Thyroid gland (tissue), 4 donors: ENCODE measurements around the gene TMEM256. TPM values are rescaled to one million over a fixed set of nuclear protein-coding genes. Genes with fewer than 3 reads are reported as not detected.

Source experiments
- DNase-seq, 2 donors: peaks; one replicate each; pipeline ENCODE4 v3.0.0-alpha.2; 2019
- H3K27ac ChIP-seq, 3 donors: fragments of 200-600 bp; sonication (generic); 1 replicate in 2 of 3; 2 replicates in 1 of 3; pipeline ENCODE4 v1.5.1; 2016 to 2019; ENCODE audit warnings: mild to moderate bottlenecking in 1 of 3, moderate library complexity in 1 of 3
- H3K27me3 ChIP-seq: fragments of 200-600 bp; sonication (generic); one replicate; pipeline ENCODE4 v1.5.1; 2019
- H3K36me3 ChIP-seq, 2 donors: fragments of 200-600 bp; sonication (generic); one replicate each; pipeline ENCODE4 v1.5.1; 2016 to 2019
- H3K4me1 ChIP-seq, 2 donors: fragments of 200-600 bp; sonication (generic); one replicate each; pipeline ENCODE4 v1.5.1; 2017 to 2019
- H3K4me3 ChIP-seq, 3 donors: fragments of 200-600 bp; sonication (generic); replicated peaks in 1 of 3; 1 replicate in 2 of 3; 2 replicates in 1 of 3; pipeline ENCODE4 v1.5.1; 2016; ENCODE audit warnings: mild to moderate bottlenecking in 1 of 3
- H3K9me3 ChIP-seq: fragments of 200-600 bp; sonication (generic); one replicate; pipeline ENCODE4 v1.5.1; 2017
- POLR2A ChIP-seq, 2 donors: fragments of 450-650 bp; IDR thresholded peaks; one replicate each; pipeline ENCODE4 v1.6.1; 2017; ENCODE audit warnings: antibody characterized with exemption in 2 of 2, mild to moderate bottlenecking in 2 of 2, moderate library complexity in 1 of 2
- WGBS, 2 donors: methylation state at CpG; one replicate each; pipeline ENCODE4 v1.1.5; 2017; 5-methylcytosine and 5-hydroxymethylcytosine counted together
- intact Hi-C: fragments of 100-400 bp; cut with DNase I; formaldehyde crosslinking; loops from one replicate; pipeline ENCODE4 v1.15.1; 2023
- total RNA-seq, 4 donors: library from RNA; depleted of rRNA; stranded (reverse); fragments of >200 nt; gene quantifications; one replicate each; pipeline ENCODE4 v1.2.3, GENCODE V29; 2016
- TF ChIP-seq, protein P1 (sequence below), 6 experiments: fragments of 200-600 bp in 3 of 6; fragments of 450-650 bp in 3 of 6; sonication (generic) in 3 of 6; IDR thresholded peaks; one replicate each; pipeline ENCODE4 v1.5.1; 2016 to 2019; ENCODE audit warnings: antibody characterized with exemption in 6 of 6, mild to moderate bottlenecking in 2 of 6, inconsistent platforms in 1 of 6, moderate library complexity in 1 of 6

TMEM256 gene
- 100 to 1,000 TPM in 1 of 4 donors, 10 to 100 TPM in 3; 27.8 to 133 (median 35.2) TPM for total RNA-seq

DNA sequence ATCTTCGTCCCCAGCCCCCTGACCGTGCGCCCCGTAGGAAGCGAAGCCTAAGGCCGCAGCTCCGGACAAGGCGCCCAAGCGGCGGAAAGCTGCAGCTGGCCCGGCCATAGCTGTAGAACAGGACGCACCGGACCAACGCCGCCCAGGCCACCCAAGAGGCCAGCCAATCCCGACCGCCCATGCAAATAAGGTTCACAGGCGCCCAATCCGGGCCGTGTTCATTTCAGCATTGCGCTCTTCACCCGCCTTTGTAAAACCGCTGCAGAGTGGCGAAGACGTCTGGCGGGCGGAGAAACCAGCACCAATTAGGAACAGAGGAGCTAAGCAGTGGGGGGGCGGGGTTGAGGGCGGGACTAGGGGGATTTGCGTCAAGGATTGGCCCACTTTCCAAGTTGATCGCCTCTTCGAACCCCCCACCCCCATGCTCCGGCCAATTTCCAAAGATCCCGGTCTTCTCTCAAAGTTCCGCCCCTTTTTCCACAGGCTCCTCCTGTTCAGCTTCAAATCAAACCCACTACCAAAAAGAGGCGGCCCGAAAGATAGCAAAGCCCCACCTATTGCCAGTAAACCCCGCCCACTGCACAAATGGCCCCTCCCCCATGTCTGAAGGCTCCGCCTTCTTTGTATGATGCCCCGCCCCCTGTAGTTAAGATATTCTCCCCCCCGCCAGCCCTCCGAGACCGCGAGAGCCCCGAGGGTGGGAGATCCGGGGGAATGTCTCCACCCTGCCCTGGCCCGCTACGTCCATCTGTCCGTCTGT is at the start of gene TMEM256:
Gene TMEM256 (minus strand): TSS at position 121 of the 760 bp plus-strand sequence. CDS start 13 bp downstream, at position 108.
- peak; percentile 79 to 99 for TF ChIP-seq POLR2A (IDR thresholded peaks at IDR 0.05)
- TF ChIP-seq, protein P1, sequence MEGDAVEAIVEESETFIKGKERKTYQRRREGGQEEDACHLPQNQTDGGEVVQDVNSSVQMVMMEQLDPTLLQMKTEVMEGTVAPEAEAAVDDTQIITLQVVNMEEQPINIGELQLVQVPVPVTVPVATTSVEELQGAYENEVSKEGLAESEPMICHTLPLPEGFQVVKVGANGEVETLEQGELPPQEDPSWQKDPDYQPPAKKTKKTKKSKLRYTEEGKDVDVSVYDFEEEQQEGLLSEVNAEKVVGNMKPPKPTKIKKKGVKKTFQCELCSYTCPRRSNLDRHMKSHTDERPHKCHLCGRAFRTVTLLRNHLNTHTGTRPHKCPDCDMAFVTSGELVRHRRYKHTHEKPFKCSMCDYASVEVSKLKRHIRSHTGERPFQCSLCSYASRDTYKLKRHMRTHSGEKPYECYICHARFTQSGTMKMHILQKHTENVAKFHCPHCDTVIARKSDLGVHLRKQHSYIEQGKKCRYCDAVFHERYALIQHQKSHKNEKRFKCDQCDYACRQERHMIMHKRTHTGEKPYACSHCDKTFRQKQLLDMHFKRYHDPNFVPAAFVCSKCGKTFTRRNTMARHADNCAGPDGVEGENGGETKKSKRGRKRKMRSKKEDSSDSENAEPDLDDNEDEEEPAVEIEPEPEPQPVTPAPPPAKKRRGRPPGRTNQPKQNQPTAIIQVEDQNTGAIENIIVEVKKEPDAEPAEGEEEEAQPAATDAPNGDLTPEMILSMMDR (IDR thresholded peaks at IDR 0.05): no peak
- peak; percentile 99 for DNase-seq
- Histone ChIP-seq H3K27ac (peak within 1 kb of the TSS; percentile 81 to 84 (median 81)), H3K36me3 (no peaks in the 10 kb centered on the region), H3K27me3 (no peaks in the 10 kb centered on the region), H3K9me3 (no peaks in the 10 kb centered on the region), H3K4me3 (peak within 1 kb of the TSS; percentile 47 to 64 (median 59)), H3K4me1 (peaks cover 9 to 19% of the 10 kb centered on the region in 2 donors)
- WGBS, 2 donors: 0 to 1% methylated on average over 29 to 31 of the region's 49 CpGs
- intact Hi-C loops: no loop called here

DNA sequence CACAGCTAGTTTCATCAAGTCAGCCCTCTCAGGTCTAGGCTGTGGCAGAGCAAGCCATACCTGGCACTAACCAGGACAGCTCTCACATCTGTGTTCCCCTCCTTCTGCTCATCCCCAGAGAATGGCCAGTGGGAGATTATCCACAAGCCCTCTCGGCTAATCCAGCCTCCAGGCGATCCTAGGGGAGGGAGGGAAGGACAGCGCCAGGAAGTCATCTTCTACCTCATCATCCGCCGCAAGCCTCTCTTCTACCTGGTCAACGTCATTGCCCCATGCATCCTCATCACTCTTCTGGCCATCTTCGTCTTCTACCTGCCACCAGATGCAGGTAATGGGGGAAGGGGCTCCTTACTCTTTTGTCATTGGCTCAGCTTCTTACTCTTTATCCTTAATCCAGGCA is 44.6 kb upstream of the TMEM256 start:
- intact Hi-C loops: no loop called here
- 93 to 97% methylated on average over 6 to 7 of the region's 7 CpGs for WGBS, 2 donors

DNA sequence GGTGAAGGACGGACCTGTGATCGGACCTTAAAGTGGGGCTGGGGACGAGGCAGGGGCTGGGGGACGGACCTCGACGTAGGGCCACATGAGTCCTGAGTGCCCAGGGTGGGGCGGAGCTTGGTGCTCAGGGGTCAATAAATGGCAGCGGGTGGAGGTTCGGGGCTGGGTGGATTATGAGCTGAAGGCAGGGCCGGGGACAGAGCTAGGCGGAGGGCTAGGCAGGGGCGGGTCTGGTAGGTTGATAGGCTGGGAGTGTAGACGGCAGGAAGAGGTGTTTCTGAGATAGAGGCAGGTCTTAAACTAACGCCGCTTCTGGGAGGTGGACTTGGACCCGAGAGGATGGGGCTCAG is 41.7 kb upstream of the TMEM256 start:
- TF ChIP-seq, protein P1 (IDR thresholded peaks at IDR 0.05): no peak
- no peak for TF ChIP-seq POLR2A (IDR thresholded peaks at IDR 0.05)
- Histone ChIP-seq H3K9me3 (no peaks in the 10 kb centered on the region), H3K4me3 (peak overlapping the region; percentile 9 to 45 (median 30)), H3K4me1 (peaks cover 4 to 18% of the 10 kb centered on the region in 2 donors), H3K27me3 (no peaks in the 10 kb centered on the region), H3K27ac (peak overlapping the region in 2 of 3 donors; percentile 58 to 66), H3K36me3 (no peaks in the 10 kb centered on the region)
- 2 to 3% methylated on average over 16 of the region's 16 CpGs for WGBS, 2 donors
- intact Hi-C loops: no loop called here
- peak; percentile 68 to 78 for DNase-seq

More for the DNA sequence above, 44.6 kb upstream of the TMEM256 start:
- no peaks in the 10 kb centered on the region for H3K27me3 ChIP-seq
- no peak overlapping the region for H3K4me3 ChIP-seq
- TF ChIP-seq POLR2A (IDR thresholded peaks at IDR 0.05): no peak
- TF ChIP-seq, protein P1 (IDR thresholded peaks at IDR 0.05): no peak
- H3K4me1 ChIP-seq: peaks cover 4 to 13% of the 10 kb centered on the region in 2 donors
- H3K27ac ChIP-seq: no peak overlapping the region
- H3K36me3 ChIP-seq: no peaks in the 10 kb centered on the region
- H3K9me3 ChIP-seq: no peaks in the 10 kb centered on the region
- DNase-seq: no peak

DNA sequence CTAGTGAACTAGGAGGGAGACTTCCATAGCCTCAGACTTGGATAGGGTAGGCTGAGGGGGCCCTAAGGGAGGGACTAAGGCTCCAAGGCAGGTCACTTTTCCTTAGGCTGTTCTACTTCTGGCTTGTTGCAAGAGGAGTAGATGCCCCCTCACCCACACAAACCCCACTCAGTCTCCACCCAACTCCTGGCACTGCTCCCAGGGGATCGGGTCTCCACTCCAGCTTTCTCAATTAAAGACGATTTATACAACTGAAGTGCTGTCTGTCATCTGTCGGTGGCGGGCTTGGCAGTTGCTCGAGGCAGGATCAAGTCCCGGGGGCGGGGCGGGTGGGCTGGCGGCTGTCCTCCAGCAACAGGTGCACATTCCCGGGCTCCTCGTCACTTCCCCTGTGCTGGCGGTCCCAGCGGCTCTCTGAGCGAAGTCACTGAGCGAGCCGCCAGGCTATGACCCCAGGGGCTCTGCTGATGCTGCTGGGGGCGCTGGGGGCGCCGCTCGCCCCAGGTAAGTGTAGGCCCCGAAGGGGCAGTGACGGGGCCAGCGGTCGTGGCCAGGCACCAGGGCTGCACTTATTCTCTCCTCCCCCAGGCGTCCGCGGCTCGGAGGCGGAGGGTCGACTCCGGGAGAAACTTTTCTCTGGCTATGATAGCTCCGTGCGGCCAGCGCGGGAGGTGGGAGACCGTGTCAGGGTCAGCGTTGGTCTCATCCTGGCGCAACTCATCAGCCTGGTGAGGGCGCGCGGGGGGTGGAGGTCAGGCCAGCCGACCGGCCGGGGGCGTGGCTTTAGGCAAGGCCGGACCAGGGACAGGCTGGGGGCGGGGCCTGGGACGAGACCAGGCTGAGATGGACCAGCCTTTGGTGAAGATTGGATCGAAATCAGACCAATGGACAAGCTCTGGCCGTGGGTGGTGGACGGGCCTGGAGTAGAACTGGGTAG is 41.1 kb upstream of the TMEM256 start, which contains the start of gene CHRNB1:
Gene CHRNB1 (plus strand): TSS at position 380 of the 937 bp plus-strand sequence. CDS start 67 bp downstream, at position 447.
- H3K27me3 ChIP-seq: no peaks in the 10 kb centered on the region
- WGBS, 2 donors: 5% methylated on average over 20 to 43 of the region's 51 CpGs
- DNase-seq: peak; percentile 90 to 92
- peak within 1 kb of the TSS in 2 of 3 donors; percentile 66 to 87 for H3K27ac ChIP-seq
- H3K36me3 ChIP-seq: no peaks in the 10 kb centered on the region
- TF ChIP-seq, protein P1 (IDR thresholded peaks at IDR 0.05): peak in 3 of 6 experiments; percentile 8 to 20 (median 20)
- TF ChIP-seq POLR2A (IDR thresholded peaks at IDR 0.05): peak in 1 of 2 donors; percentile 56
- intact Hi-C loops: loop anchor here (5.0 kb wide), 1 partner anchor 32 kb away; the partner anchor contains the start of gene ZBTB4
- no peaks in the 10 kb centered on the region for H3K9me3 ChIP-seq
- H3K4me1 ChIP-seq: peaks cover 4 to 24% of the 10 kb centered on the region in 2 donors
- peak within 1 kb of the TSS; percentile 9 to 45 (median 30) for H3K4me3 ChIP-seq
